Upper lobe of left lung (tissue), 6 donors: Measurements from ENCODE around the gene HOXA4. TPM values are rescaled to one million over a fixed set of nuclear protein-coding genes. Genes with fewer than 3 reads are reported as not detected.

Source experiments
- ATAC-seq, 2 donors: fragments of 200-7000 bp; cut with Tn5 transposase; one replicate each; pipeline ENCODE4 v1.9.1; 2022; ENCODE audit warnings: mild to moderate bottlenecking in 2 of 2, moderate library complexity in 2 of 2; ENCODE audit not compliant: low FRiP score in 2 of 2
- DNase-seq, 2 donors: peaks; one replicate each; pipeline ENCODE4 v3.0.0-alpha.2; 2019 to 2020
- H3K27ac ChIP-seq, 4 donors: fragments of 200-600 bp; sonication (generic); one replicate each; pipeline ENCODE4 v1.5.1; 2016 to 2019
- H3K27me3 ChIP-seq, 4 donors: fragments of 200-600 bp; sonication (generic); one replicate each; pipeline ENCODE4 v1.5.1; 2017 to 2019
- H3K36me3 ChIP-seq, 4 donors: fragments of 200-600 bp; sonication (generic); one replicate each; pipeline ENCODE4 v1.5.1; 2016 to 2019
- H3K4me1 ChIP-seq, 4 donors: fragments of 200-600 bp; sonication (generic); one replicate each; pipeline ENCODE4 v1.5.1; 2018 to 2019
- H3K4me3 ChIP-seq, 4 donors: fragments of 200-600 bp; sonication (generic); one replicate each; pipeline ENCODE4 v1.5.1; 2017 to 2019; ENCODE audit warnings: mild to moderate bottlenecking in 2 of 4, moderate library complexity in 1 of 4
- H3K9me3 ChIP-seq, 4 donors: fragments of 200-600 bp; sonication (generic); one replicate each; pipeline ENCODE4 v1.5.1; 2018 to 2019
- CTCF ChIP-seq, 6 experiments: fragments of 450-650 bp in 4 of 6; fragments of 200-600 bp in 2 of 6; sonication (generic) in 2 of 6; IDR thresholded peaks; one replicate each; pipeline ENCODE4 v1.5.1; 2016 to 2019; ENCODE audit warnings: antibody characterized with exemption in 6 of 6
- EP300 ChIP-seq, 4 donors: sonication (generic); formaldehyde crosslinking; IDR thresholded peaks; one replicate each; pipeline ENCODE4 v1.5.1; 2017; ENCODE audit warnings: antibody characterized with exemption in 4 of 4, control low read depth in 2 of 4
- POLR2A ChIP-seq, 4 donors: fragments of 450-650 bp; IDR thresholded peaks; one replicate each; pipeline ENCODE4 v1.5.1; 2016 to 2017; ENCODE audit warnings: antibody characterized with exemption in 4 of 4, mild to moderate bottlenecking in 2 of 4
- POLR2AphosphoS5 ChIP-seq, 2 donors: sonication (generic); formaldehyde crosslinking; IDR thresholded peaks; one replicate each; pipeline ENCODE4 v1.5.1; 2017; ENCODE audit warnings: antibody characterized with exemption in 2 of 2
- WGBS, 2 donors: methylation state at CpG; one replicate each; pipeline ENCODE4 v1.1.5; 2017 to 2018; 5-methylcytosine and 5-hydroxymethylcytosine counted together
- small RNA-seq, 4 donors: library from RNA; depleted of rRNA; stranded (forward); fragments of <200 nt; gene quantifications; one replicate each; pipeline ENCODE3, GENCODE V24; 2016
- total RNA-seq, 6 donors: library from RNA; depleted of rRNA in 4 of 6; stranded (reverse); fragments of >200 nt in 4 of 6; gene quantifications; one replicate each; pipeline versions ENCODE4 v1.1.0 to v1.2.1, GENCODE V29; 2016 to 2021
- donor health status: DM: no; HTN: no; CAD: no; lungs with moderate emphysema.
- donor health status: DM: no; HTN: yes; CAD: no; lungs with severe emphysema.

Gene HOXA4
- total RNA-seq, 6 donors from 2014 or later = 1.5 to 10.5 (median 6.2) TPM

- Histone ChIP-seq H3K4me1 (no peaks in the 10 kb centered on the region), H3K36me3 (no peaks in the 10 kb centered on the region), H3K27me3 (no peaks in the 10 kb centered on the region), H3K27ac (no peak overlapping the region), H3K4me3 (no peak overlapping the region), H3K9me3 (no peaks in the 10 kb centered on the region)
- TF ChIP-seq POLR2AphosphoS5 (IDR thresholded peaks at IDR 0.05) = no peak
- no peak for TF ChIP-seq POLR2A (IDR thresholded peaks at IDR 0.05)
- TF ChIP-seq EP300 (IDR thresholded peaks at IDR 0.05) = no peak
- TF ChIP-seq CTCF (IDR thresholded peaks at IDR 0.05) = no peak
- WGBS, 2 donors = 86 to 93% methylated on average over 5 of the region's 5 CpGs
- DNase-seq (no peak), ATAC-seq (no peak)
Observed at GRCh38 chr7:27078616-27079233, 51.8 kb downstream of the HOXA4 start.

Small RNA genes within 50 kb of the gene (small RNA-seq; reads per million reads assigned to genes)
- gene AC004080.5 (0 reads per million in 4 donors), gene RF01977 (0 reads per million in 4 donors)

Other genes starting within 250 kb of the HOXA4 start
- gene HOXA1, start 34.8 kb downstream of the HOXA4 start, total RNA-seq = 1 to 10 TPM in 1 of 6 donors, under 1 TPM in 2, not detected in 3; 0.46 to 2.1 (median 0.64) TPM
- 1 to 10 TPM in 2 of 6 donors, under 1 TPM in 3, not detected in 1; 0.30 to 3.0 (median 0.86) TPM for gene HOXA2, start 28.1 kb downstream of the HOXA4 start, total RNA-seq
- gene HOXA5, start 12.9 kb upstream of the HOXA4 start, total RNA-seq = 10 to 100 TPM in 5 of 6 donors, 1 to 10 TPM in 1; 7.8 to 79.9 (median 16.9) TPM
- 1 to 10 TPM in 4 of 6 donors, under 1 TPM in 1, not detected in 1; 0.61 to 8.4 (median 4.0) TPM for gene HOXA6, start 17.0 kb upstream of the HOXA4 start, total RNA-seq
- gene HOXA3, start 21.8 kb upstream of the HOXA4 start, total RNA-seq = 10 to 100 TPM in 1 of 6 donors, 1 to 10 TPM in 3, under 1 TPM in 2; 0.20 to 11.4 (median 3.5) TPM
- 1 to 10 TPM in 3 of 6 donors, under 1 TPM in 1, not detected in 2; 0.46 to 3.3 (median 2.5) TPM for gene HOXA7, start 25.9 kb upstream of the HOXA4 start, total RNA-seq
- 1 to 10 TPM in 2 of 6 donors, under 1 TPM in 3, not detected in 1; 0.30 to 6.1 (median 0.49) TPM for gene HOXA9, start 34.8 kb upstream of the HOXA4 start, total RNA-seq
- under 1 TPM in 2 of 6 donors, not detected in 4; 0.15 to 0.24 TPM for gene HOXA10, start 43.6 kb upstream of the HOXA4 start, total RNA-seq
- not detected for gene HOXA11, start 54.5 kb upstream of the HOXA4 start, total RNA-seq
- gene HOXA13, start 69.3 kb upstream of the HOXA4 start, total RNA-seq = not detected
- not detected for gene EVX1, start 112.0 kb upstream of the HOXA4 start, total RNA-seq